Mucosa of stomach (tissue), 1 donor: Measurements from ENCODE around the gene CDKN2A.
"Not testable (repeated sequence)": the region's sequence is repeated elsewhere in the genome, so short reads cannot be mapped to it uniquely, and the experiment has no call there.

Source experiments
- H3K27me3 ChIP-seq: one replicate; pipeline ENCODE4 v1.7.0; 2013; ENCODE audit warnings: mild to moderate bottlenecking, low read length; ENCODE audit not compliant: control insufficient read depth, insufficient read depth
- H3K36me3 ChIP-seq: one replicate; pipeline ENCODE4 v1.7.0; 2013; ENCODE audit warnings: low read length; ENCODE audit not compliant: control insufficient read depth, insufficient read depth
- H3K4me1 ChIP-seq: one replicate; pipeline ENCODE4 v1.7.0; 2013; ENCODE audit warnings: mild to moderate bottlenecking, low read length; ENCODE audit not compliant: control insufficient read depth, insufficient read depth
- H3K4me3 ChIP-seq: one replicate; pipeline ENCODE4 v1.7.0; 2013; ENCODE audit warnings: low read length
- H3K9ac ChIP-seq: one replicate; pipeline ENCODE4 v1.7.0; 2013; ENCODE audit warnings: mild to moderate bottlenecking, low read length, moderate library complexity
- H3K9me3 ChIP-seq: one replicate; pipeline ENCODE4 v1.7.0; 2013; ENCODE audit warnings: mild to moderate bottlenecking, low read length, moderate library complexity; ENCODE audit not compliant: control insufficient read depth
- donor health status: Pancreatic carcinoma.

Gene CDKN2A

DNA sequence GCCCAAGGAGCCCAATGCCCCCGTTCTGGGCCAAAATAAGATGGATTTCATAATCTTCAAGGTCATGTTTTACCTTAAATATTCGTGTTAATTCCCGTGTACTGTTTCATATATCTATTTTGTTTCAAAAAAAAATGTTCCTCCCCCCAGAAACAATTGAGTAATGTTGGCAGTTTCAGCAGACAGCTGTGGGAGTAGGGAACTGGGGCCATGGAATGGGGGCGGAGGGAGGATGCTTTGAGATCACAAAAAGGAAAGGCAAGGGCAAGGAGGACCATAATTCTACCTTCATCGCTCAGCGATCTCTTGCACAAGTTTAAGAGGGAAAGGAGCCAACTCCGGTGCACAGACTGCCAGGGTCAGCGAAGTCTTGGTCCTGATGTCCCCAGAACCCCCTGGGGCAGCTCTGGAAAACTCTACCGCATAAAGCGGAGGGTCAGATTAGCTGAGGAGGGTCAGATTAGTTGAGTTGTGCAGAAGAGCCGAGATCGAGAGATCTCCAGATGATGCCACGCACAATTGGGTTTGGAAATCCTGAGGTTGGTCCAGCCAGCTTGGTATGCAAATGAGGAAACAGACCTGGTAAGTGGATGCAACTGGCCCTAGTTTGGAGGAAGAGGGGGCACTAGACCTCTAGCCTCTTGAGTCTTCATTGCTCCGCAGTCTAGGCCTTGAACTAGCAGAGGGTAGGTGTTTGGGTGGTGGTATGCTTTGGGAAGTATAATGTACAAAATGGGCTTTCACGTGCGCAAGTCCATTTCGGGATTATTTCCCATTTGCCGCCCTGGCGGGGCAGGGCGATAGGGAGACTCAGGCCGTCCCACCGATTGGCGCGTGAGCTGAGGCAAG is 24.0 kb downstream of the CDKN2A start:
- Histone ChIP-seq H3K4me1 (peaks cover 25% of the 10 kb centered on the region), H3K36me3 (no peaks in the 10 kb centered on the region), H3K9ac (no peak overlapping the region), H3K4me3 (no peak overlapping the region), H3K27me3 (peaks cover 97% of the 10 kb centered on the region), H3K9me3 (no peaks in the 10 kb centered on the region)

DNA sequence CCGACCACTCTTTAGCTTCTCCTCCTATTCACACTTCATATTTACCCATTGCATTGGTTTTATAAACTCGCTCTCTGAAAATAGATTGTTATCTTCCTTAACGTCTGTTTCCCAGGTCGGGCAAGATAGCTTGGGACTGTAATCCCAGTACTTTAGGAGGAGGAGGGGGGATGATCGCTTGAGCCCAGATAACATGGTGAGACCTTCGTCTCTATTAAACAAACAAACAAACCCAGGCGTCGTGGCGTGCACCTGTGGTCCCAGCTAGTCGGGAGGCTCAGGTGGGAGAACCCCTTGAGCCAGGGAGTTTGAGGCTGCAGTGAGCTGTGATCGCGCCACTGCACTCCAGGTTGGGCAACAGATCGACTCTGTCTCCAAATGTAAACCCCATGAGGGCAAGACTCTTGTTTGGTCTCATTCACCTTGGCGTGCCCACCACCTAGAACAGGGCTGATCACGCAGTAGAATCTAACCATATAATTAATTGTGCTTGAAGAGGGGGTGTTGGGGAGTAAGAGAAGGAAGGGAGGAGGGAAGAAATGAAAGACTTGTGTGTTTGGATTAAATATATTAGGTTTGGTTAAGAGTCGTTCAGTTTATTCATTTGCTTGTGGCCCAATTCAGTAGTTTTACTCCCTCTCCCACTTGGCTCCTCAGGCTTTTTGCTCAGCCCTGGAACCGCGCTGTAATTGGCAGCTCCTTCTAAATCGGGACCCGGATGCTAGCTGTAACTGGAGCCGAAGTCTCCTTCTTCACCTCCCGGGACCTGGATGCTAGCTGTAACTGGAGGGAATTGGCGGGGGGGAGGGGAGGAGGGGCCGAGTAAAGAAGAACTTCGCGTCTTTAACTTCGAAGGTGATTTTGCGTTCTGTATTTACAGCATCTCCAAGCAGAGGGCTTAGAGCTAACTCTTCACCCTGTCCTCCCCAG is 24.9 kb downstream of the CDKN2A start:
- no peak overlapping the region for H3K4me3 ChIP-seq
- H3K27me3 ChIP-seq, result peaks cover 97% of the 10 kb centered on the region
- no peaks in the 10 kb centered on the region for H3K9me3 ChIP-seq
- H3K4me1 ChIP-seq, result peaks cover 20% of the 10 kb centered on the region
- no peak overlapping the region for H3K9ac ChIP-seq
- H3K36me3 ChIP-seq, result no peaks in the 10 kb centered on the region

DNA sequence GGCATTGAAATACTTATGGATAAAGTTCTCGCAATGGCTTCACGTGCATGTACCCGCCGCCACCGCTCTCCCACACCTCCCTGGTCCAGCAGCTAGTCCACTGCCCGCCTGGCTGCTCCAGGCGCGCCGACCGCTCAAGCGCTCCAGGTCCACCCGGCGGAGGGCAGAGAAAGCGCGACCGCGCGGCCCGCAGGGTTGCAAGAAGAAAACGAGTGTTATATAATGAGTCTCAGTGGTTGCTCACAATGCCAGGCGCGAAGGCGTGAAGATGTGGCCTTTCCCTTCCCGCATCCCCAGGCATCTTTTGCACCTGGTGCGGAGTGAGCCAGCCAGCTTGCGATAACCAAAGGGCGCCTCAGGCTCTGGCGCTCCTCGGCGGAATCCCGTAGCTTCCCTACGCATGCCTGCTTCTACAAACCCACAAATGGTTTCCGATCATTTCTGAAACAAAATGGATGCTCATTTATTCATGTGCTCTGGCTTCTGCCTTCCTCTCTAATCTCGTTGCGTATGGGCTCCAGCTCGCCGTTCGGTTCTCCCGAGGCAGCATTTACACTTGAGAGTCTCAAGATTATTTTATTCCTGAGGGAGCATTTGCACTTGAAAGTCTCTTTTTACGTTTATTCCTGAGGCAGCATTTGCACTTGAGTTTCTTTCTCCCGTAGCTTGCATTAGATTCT is 25.7 kb downstream of the CDKN2A start:
- H3K4me1 ChIP-seq, result peaks cover 16% of the 10 kb centered on the region
- H3K9ac ChIP-seq, result no peak overlapping the region
- H3K9me3 ChIP-seq, result no peaks in the 10 kb centered on the region
- peaks cover 92% of the 10 kb centered on the region for H3K27me3 ChIP-seq
- H3K36me3 ChIP-seq, result no peaks in the 10 kb centered on the region
- no peak overlapping the region for H3K4me3 ChIP-seq

DNA sequence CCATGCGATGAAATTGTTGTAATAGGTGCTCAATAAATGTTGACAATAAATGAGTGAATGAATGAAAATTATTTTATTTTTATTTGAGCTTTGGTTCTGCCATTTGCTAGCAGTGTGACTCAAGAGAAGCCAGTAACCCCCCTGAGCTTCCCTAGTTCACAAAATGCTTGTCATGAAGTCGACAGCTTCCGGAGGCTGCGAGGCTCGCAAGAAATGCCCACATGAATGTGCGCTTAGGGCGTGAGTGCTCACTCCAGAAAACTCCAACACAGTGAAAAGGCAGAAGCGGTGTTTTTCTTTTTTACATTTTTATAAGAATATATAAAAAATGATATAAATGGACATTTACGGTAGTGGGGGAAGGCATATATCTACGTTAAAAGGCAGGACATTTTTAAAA is 26.5 kb downstream of the CDKN2A start:
- Histone ChIP-seq H3K9ac (no peak overlapping the region), H3K36me3 (no peaks in the 10 kb centered on the region), H3K9me3 (no peaks in the 10 kb centered on the region), H3K27me3 (peaks cover 86% of the 10 kb centered on the region), H3K4me3 (no peak overlapping the region), H3K4me1 (peaks cover 16% of the 10 kb centered on the region)

DNA sequence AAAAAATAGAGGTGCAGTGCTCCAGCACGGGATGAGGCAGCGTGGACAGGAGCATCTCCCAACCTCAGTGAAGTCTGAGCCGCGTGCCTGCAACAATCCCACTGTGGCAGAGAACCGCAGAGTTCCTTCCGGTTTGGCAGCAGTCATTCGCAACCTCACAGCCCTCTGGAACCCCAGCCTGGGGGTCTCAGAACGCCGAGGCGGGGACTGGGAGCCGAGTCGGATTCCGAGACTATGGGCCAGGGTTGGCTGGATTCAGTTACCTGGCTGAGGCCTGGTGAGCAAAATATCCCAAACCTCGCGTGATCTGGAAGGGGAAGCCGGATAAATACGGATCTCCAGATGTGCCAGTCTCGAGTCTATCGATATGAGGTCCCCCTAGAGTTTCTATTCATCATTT is 27.0 kb downstream of the CDKN2A start:
- Histone ChIP-seq H3K4me1 (peaks cover 16% of the 10 kb centered on the region), H3K36me3 (no peaks in the 10 kb centered on the region), H3K9me3 (no peaks in the 10 kb centered on the region), H3K9ac (no peak overlapping the region), H3K27me3 (peaks cover 86% of the 10 kb centered on the region), H3K4me3 (no peak overlapping the region)

DNA sequence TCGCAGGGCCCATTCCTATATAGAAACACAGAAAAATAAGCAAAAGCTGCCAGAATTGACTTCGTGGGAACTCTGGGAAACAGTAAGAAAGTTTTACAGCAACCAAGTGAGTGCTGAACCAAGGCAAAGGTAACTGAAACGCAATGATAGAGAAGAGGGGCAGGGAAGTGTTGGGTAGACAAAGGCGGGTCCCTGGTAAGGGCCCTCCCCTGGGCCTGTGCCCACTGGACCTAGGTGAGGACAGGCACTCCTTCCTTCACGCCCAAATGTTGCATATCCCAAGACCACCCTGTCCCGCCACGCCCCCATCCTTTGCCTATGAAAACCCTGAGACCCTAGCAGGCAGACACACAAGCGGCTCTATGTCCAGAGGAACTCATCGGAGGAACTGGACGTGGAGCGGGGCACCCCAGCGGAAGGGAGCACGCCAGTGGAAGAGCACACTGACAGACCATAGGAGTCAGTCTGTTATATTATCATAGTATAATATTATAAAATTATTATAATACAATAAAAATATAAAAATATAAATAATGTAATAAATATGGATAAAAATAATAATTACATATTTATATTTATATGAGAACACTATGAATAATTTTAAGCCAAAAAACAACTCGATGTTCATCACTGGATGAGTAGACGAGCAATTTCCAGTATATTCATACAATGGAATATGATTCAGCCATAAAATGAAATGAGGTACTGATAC is 27.9 kb downstream of the CDKN2A start:
- peaks cover 16% of the 10 kb centered on the region for H3K4me1 ChIP-seq
- no peaks in the 10 kb centered on the region for H3K9me3 ChIP-seq
- no peaks in the 10 kb centered on the region for H3K36me3 ChIP-seq
- H3K27me3 ChIP-seq, result peaks cover 77% of the 10 kb centered on the region
- H3K9ac ChIP-seq, result no peak overlapping the region
- no peak overlapping the region for H3K4me3 ChIP-seq

DNA sequence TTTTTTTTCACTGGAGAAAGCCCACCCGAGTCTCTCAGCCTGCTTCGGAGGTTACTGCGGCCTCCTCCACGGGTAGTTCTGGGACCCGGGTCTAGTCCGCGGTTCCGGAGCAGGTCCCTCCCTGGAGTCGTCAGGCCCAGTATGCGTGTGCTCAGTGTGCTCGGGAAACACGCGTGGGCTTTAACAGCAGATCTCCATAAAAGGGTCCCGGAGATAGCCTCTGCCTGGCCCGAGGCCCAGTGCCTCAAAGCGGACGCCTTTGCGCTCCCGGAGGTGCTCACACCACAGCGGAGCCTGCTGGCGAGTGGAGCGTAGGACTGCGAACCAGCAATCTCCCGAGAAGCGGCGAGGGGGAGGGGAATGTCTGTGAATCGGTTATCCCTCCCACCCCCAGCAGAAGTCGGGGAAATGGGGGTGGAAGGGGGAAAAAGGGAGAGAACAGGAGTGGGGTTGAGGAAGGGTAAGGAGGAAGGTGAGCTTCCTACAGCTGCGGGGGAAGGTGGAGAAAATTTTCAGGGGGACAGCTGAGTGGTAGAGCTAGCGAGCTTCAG is 28.7 kb downstream of the CDKN2A start:
- no peaks in the 10 kb centered on the region for H3K9me3 ChIP-seq
- peak overlapping the region; percentile 41 for H3K9ac ChIP-seq
- H3K4me3 ChIP-seq, result peak overlapping the region; percentile 16
- peaks cover 69% of the 10 kb centered on the region for H3K27me3 ChIP-seq
- H3K4me1 ChIP-seq, result peaks cover 16% of the 10 kb centered on the region
- H3K36me3 ChIP-seq, result no peaks in the 10 kb centered on the region

DNA sequence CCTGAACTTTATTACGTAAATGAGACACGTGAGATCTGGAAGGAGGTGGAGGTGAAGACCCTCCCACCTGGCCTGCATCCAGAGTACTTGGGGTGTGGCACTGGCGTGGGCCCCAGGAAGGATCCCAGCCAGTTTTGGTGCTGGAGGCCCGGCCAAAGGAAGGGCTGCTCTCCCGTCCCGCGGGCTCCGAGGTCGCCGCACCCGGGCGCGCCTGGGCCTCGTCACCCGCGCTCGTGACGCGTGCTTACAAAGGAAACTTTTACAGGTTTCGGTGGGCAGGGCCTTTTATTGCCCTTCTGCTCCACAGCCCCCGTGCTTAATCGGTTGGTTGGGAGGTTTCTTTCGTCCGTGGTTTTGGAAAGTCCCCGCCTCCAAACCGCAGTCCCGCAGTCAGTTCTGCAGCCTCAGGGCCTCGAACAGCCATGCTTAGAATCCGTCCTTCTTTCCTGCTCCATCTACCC is 29.2 kb downstream of the CDKN2A start:
- Histone ChIP-seq H3K9ac (peak overlapping the region; percentile 41), H3K36me3 (no peaks in the 10 kb centered on the region)

DNA sequence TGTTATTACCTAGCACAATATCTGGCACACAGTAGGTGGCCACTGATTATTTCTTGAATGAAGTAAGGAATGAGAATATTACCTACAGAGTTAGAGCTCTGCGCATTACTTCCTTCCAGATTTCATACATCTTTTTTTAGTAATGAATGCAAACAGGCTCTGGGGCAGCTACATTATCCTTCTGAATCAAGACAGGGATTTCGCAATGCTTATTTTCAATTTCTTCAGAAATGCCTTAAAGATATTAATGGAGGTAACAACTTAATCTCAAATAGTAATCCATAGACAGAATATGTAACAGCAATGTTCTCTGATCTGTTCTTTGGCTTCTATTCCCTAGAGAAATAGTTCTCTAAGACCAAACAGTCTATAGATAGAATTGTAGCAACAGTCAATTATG is 32.6 kb downstream of the CDKN2A start:
- H3K4me1 ChIP-seq, result peaks cover 11% of the 10 kb centered on the region
- H3K9ac ChIP-seq, result no peak overlapping the region
- H3K9me3 ChIP-seq, result no peaks in the 10 kb centered on the region
- no peaks in the 10 kb centered on the region for H3K36me3 ChIP-seq
- H3K4me3 ChIP-seq, result no peak overlapping the region
- peaks cover 30% of the 10 kb centered on the region for H3K27me3 ChIP-seq

More for the DNA sequence above, 29.2 kb downstream of the CDKN2A start:
- peak overlapping the region; percentile 16 for H3K4me3 ChIP-seq
- peaks cover 64% of the 10 kb centered on the region for H3K27me3 ChIP-seq
- peaks cover 16% of the 10 kb centered on the region for H3K4me1 ChIP-seq
- H3K9me3 ChIP-seq, result no peaks in the 10 kb centered on the region

DNA sequence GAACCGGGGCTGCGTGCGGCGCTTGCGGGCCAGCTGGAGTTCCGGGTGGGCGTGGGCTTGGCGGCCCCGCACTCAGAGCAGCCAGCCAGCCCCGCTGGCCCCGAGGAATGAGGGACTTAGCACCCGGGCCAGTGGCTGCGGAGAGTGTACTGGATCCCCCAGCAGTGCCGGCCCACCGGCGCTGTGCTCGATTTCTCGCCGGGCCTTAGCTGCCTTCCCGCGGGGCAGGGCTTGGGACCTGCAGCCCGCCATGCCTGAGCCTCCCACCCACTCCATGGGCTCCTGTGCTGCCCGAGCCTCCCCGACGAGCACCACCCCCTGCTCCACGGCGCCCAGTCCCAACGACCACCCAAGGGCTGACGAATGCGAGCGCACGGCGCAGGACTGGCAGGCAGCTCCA is 34.9 kb downstream of the CDKN2A start:
- H3K9ac ChIP-seq, H3K4me3 ChIP-seq, H3K36me3 ChIP-seq, H3K4me1 ChIP-seq, H3K27me3 ChIP-seq, H3K9me3 ChIP-seq: not testable (repeated sequence)

DNA sequence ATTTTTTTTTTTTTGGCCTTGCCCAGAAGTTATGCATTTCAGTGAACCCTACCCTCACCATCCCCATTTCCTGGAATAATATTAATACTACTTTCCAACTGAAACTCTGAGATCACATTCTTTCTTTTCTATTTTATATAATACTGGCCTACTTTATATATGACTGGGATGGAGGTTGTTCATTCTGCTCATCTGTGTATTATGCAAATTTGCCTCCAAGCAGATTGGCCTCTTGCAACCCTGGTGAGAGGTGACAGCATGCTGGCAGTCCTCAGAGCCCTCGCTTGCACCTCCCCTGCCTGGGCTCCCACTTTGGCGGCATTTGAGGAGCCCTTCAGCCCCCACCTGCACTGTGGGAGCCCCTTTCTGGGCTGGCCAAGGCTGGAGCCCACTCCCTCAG is 35.4 kb downstream of the CDKN2A start:
- H3K27me3 ChIP-seq, result peaks cover 5% of the 10 kb centered on the region
- H3K9me3 ChIP-seq, result no peaks in the 10 kb centered on the region
- no peaks in the 10 kb centered on the region for H3K4me1 ChIP-seq
- H3K4me3 ChIP-seq, result no peak overlapping the region
- no peaks in the 10 kb centered on the region for H3K36me3 ChIP-seq
- H3K9ac ChIP-seq, result no peak overlapping the region
